Vagina (tissue), 2 donors: ENCODE results near the gene MYO10.

Source experiments
- POLR2A ChIP-seq, 2 donors: fragments of 450-650 bp; IDR thresholded peaks; one replicate each; pipeline ENCODE4 v1.6.1; 2017; ENCODE audit warnings: antibody characterized with exemption in 2 of 2, mild to moderate bottlenecking in 2 of 2, moderate library complexity in 2 of 2
- TF ChIP-seq, protein P1 (sequence below), 3 experiments: fragments of 450-650 bp in 2 of 3; fragments of 200-600 bp in 1 of 3; sonication (generic) in 1 of 3; IDR thresholded peaks; one replicate each; pipeline ENCODE4 v1.5.1; 2017 to 2019; ENCODE audit warnings: antibody characterized with exemption in 3 of 3, mild to moderate bottlenecking in 2 of 3, moderate library complexity in 2 of 3

DNA sequence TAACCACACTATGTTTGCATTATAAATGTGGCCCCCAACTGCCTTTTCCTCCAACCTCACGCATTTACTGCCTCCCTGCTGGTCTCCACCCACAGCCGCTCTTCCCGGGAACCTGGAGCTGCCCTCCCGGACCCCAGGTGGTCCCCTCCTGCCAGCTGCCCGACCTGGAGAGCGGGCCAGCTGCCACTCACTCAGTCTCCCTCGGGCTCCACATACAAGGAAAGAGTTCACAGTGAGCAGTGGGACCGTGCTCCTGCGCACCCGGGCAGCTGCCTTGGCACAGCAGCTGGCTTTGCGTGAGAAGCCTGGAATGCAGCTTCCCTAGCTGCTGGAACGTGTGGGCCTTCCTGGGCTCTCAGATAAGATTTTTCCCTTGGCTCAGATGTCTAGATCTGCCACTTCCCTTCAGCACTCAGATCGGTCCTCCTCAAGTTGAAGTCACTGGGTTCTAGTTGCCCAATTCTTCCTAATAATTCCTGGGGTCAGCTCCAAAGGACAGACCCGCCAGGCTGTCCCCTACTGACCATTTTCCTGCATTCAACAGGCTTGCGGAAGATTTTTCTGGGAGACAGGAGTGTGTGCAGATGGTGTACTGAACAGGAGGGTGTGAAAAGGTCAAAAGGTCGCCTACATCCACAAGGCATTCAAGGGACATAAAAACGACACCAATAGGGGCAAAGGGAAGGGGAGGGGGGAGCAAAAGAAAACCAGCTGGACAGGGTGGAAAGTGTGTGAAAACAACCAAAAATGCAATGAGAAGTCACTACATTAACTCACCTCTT is 69.1 kb downstream of the MYO10 start:
- no peak for TF ChIP-seq POLR2A (IDR thresholded peaks at IDR 0.05)
- TF ChIP-seq, protein P1, sequence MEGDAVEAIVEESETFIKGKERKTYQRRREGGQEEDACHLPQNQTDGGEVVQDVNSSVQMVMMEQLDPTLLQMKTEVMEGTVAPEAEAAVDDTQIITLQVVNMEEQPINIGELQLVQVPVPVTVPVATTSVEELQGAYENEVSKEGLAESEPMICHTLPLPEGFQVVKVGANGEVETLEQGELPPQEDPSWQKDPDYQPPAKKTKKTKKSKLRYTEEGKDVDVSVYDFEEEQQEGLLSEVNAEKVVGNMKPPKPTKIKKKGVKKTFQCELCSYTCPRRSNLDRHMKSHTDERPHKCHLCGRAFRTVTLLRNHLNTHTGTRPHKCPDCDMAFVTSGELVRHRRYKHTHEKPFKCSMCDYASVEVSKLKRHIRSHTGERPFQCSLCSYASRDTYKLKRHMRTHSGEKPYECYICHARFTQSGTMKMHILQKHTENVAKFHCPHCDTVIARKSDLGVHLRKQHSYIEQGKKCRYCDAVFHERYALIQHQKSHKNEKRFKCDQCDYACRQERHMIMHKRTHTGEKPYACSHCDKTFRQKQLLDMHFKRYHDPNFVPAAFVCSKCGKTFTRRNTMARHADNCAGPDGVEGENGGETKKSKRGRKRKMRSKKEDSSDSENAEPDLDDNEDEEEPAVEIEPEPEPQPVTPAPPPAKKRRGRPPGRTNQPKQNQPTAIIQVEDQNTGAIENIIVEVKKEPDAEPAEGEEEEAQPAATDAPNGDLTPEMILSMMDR (IDR thresholded peaks at IDR 0.05): no peak
